ENCODE results near the gene BFSP2.

DNA sequence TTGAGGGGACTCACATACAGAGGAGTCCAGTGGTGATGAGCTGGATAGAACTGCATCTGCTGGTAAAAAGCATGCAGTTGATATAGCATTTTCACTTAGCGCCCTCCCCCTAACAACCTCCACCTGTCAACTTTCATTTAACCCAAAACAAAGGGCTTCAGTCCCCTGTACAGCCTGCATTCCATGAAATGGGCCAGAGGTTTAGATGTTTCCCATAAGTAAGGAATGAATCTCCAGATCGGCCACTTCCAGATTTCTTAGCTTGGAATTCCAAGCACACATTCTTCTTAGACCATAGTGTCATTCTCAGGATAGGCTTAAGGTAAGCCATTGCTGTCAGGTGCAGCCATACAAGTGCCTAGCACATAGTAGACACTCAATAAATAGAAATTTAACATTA is 32.9 kb upstream of the BFSP2 start:
- TF ChIP-seq, protein P1, sequence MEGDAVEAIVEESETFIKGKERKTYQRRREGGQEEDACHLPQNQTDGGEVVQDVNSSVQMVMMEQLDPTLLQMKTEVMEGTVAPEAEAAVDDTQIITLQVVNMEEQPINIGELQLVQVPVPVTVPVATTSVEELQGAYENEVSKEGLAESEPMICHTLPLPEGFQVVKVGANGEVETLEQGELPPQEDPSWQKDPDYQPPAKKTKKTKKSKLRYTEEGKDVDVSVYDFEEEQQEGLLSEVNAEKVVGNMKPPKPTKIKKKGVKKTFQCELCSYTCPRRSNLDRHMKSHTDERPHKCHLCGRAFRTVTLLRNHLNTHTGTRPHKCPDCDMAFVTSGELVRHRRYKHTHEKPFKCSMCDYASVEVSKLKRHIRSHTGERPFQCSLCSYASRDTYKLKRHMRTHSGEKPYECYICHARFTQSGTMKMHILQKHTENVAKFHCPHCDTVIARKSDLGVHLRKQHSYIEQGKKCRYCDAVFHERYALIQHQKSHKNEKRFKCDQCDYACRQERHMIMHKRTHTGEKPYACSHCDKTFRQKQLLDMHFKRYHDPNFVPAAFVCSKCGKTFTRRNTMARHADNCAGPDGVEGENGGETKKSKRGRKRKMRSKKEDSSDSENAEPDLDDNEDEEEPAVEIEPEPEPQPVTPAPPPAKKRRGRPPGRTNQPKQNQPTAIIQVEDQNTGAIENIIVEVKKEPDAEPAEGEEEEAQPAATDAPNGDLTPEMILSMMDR (IDR thresholded peaks at IDR 0.05; ENCODE audit: low read length), result no peak
- no peak for TF ChIP-seq EZH2 (optimal IDR thresholded peaks at IDR 0.05; ENCODE audit: low read depth, low read length)

Measured in MM.1S (cell line).